HepG2 (cell line): ENCODE results near the gene SCFD2.

Experiments used
- CAMTA2 ChIP-seq: sonication (generic); formaldehyde crosslinking; IDR thresholded peaks from 2 replicates; pipeline ENCODE4 v1.4.0; 2020; ENCODE audit warnings: mild to moderate bottlenecking, missing genetic modification reagents, borderline replicate concordance
- LCORL ChIP-seq, 2 experiments: fragments of 450-650 bp in 1 of 2; sonication (generic) in 1 of 2; formaldehyde crosslinking in 1 of 2; IDR thresholded peaks; 2 replicates each; pipeline versions ENCODE4 v1.5.0 to v1.6.1; 2017 to 2020; ENCODE audit warnings: antibody characterized with exemption in 1 of 2, missing genetic modification reagents in 1 of 2
- SAP130 ChIP-seq: IDR thresholded peaks from 2 replicates; pipeline ENCODE4 v1.6.1; 2016; ENCODE audit warnings: low read depth
- ZMYM4 ChIP-seq: sonication (generic); formaldehyde crosslinking; IDR thresholded peaks from 2 replicates; pipeline ENCODE4 v1.8.1; 2023; ENCODE audit warnings: mild to moderate bottlenecking, missing genetic modification reagents
- ZNF552 ChIP-seq: sonication (generic); formaldehyde crosslinking; IDR thresholded peaks from 2 replicates; pipeline ENCODE4 v1.9.0; 2022; ENCODE audit warnings: missing genetic modification reagents, mild to moderate bottlenecking, borderline replicate concordance
- TF ChIP-seq, protein P1 (sequence below): sonication (generic); formaldehyde crosslinking; IDR thresholded peaks from 2 replicates; pipeline ENCODE4 v1.5.0; 2020; ENCODE audit warnings: mild to moderate bottlenecking, missing genetic modification reagents, moderate library complexity

DNA sequence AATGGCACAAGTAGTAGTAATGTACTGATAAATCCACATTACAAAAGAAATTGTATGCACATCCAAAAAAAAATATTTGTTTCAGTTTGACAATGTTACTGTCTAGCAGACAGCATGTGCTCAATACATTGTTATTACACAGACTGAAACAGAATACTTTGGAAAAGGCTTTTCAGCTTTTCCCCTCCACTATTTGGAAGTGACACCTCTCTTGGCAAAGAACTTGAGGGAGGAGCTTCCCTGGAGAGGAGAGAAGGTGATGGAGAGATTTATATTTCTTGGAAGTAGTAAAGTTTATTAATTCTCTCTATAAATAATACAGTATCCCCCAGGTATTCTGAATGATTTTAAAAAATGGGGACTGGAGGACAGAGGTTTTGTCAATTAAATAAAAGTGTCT, 131.8 kb downstream of the SCFD2 start:
- TF ChIP-seq ZNF552 (CRISPR knock-in tag) = no peak
- no peak for TF ChIP-seq CAMTA2 (CRISPR knock-in tag)
- TF ChIP-seq LCORL (IDR thresholded peaks at IDR 0.05) = no peak
- no peak for TF ChIP-seq LCORL (CRISPR knock-in tag; IDR thresholded peaks at IDR 0.05)
- TF ChIP-seq ZMYM4 (CRISPR knock-in tag) = no peak
- TF ChIP-seq SAP130 (CRISPR knock-in tag) = no peak
- TF ChIP-seq, protein P1, sequence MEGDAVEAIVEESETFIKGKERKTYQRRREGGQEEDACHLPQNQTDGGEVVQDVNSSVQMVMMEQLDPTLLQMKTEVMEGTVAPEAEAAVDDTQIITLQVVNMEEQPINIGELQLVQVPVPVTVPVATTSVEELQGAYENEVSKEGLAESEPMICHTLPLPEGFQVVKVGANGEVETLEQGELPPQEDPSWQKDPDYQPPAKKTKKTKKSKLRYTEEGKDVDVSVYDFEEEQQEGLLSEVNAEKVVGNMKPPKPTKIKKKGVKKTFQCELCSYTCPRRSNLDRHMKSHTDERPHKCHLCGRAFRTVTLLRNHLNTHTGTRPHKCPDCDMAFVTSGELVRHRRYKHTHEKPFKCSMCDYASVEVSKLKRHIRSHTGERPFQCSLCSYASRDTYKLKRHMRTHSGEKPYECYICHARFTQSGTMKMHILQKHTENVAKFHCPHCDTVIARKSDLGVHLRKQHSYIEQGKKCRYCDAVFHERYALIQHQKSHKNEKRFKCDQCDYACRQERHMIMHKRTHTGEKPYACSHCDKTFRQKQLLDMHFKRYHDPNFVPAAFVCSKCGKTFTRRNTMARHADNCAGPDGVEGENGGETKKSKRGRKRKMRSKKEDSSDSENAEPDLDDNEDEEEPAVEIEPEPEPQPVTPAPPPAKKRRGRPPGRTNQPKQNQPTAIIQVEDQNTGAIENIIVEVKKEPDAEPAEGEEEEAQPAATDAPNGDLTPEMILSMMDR (CRISPR knock-in tag) = no peak
